ENCODE measurements around the gene TLE7. TPM values are rescaled to one million over a fixed set of nuclear protein-coding genes. Genes with fewer than 3 reads are reported as not detected.

TLE7 gene
- total and polyA plus RNA-seq, 2 donors from 2014 or later: not detected

DNA sequence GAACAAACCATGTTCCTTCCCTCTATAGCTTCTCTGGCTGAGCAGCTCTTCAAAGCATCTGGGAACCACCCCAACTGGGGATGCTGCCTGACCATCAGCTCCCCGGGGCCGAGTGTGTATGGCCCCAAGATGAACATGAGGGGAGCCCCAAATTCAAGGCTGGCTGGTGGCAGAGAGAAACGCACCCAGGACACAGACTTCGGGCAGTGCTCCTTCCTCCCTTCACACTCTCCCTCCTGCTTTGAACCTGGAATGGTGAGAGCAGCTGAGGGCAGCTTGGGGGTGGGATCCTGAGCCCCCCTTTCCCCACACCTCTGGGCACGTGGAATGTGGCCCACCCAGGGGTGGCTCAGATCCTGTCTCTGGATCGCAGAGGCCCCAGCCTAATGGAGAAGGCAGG lies 17.2 kb downstream of the TLE7 start:
- FAIRE-seq (no peak), DNase-seq (no peak)
- intact Hi-C loops (cut with DNase I): no loop called here
- Histone ChIP-seq H3K27ac (ENCODE audit: low read depth in 2 of 2, low read length in 2 of 2) (no peak overlapping the region), H3K4me1 (ENCODE audit: control insufficient read depth in 2 of 3, insufficient read depth in 2 of 3, low read depth in 1 of 3, low read length in 3 of 3) (no peaks in the 10 kb centered on the region), H3K27me3 (ENCODE audit: control insufficient read depth, insufficient read depth, low read length) (no peaks in the 10 kb centered on the region), H3K9ac (ENCODE audit: low read length in 3 of 3) (no peak overlapping the region), H3K4me3 (ENCODE audit: low read length in 3 of 3) (no peak overlapping the region), H3K9me3 (ENCODE audit: control insufficient read depth in 2 of 3, insufficient read depth in 1 of 3, low read length in 3 of 3) (peaks cover 0 to 4% (median 3%) of the 10 kb centered on the region in 3 donors), H3K36me3 (ENCODE audit: control insufficient read depth in 2 of 3, insufficient read depth in 3 of 3, low read length in 3 of 3) (no peaks in the 10 kb centered on the region)
- TF ChIP-seq, protein P1, sequence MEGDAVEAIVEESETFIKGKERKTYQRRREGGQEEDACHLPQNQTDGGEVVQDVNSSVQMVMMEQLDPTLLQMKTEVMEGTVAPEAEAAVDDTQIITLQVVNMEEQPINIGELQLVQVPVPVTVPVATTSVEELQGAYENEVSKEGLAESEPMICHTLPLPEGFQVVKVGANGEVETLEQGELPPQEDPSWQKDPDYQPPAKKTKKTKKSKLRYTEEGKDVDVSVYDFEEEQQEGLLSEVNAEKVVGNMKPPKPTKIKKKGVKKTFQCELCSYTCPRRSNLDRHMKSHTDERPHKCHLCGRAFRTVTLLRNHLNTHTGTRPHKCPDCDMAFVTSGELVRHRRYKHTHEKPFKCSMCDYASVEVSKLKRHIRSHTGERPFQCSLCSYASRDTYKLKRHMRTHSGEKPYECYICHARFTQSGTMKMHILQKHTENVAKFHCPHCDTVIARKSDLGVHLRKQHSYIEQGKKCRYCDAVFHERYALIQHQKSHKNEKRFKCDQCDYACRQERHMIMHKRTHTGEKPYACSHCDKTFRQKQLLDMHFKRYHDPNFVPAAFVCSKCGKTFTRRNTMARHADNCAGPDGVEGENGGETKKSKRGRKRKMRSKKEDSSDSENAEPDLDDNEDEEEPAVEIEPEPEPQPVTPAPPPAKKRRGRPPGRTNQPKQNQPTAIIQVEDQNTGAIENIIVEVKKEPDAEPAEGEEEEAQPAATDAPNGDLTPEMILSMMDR (IDR thresholded peaks at IDR 0.05; ENCODE audit: borderline replicate concordance, extremely low read depth, insufficient read depth): no peak

DNA sequence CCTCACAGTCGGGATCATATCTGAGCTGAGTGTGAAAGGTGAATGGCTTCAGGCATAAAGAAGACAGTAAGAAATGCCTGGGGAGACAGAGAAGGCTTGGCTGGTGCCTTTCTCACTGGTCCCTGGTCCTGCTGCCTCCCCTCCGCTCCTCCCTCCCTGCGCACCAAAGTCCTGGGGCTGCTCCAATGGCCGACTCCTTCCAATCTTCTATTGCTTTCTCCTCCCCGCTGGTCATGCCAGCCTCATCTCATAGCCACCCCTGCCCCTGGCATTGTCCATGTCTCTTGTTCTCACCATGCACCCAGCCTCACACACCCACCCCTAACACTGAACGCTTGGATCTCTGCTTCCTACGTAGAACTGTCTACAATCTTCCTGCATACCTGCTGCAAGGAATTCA lies 18.0 kb downstream of the TLE7 start:
- FAIRE-seq (no peak), DNase-seq (no peak)
- H3K4me1 ChIP-seq (ENCODE audit: control insufficient read depth in 2 of 3, insufficient read depth in 2 of 3, low read depth in 1 of 3, low read length in 3 of 3): no peaks in the 10 kb centered on the region
- intact Hi-C loops (cut with DNase I): no loop called here
- no peak overlapping the region for H3K4me3 ChIP-seq (ENCODE audit: low read length in 3 of 3)
- TF ChIP-seq, protein P1 (IDR thresholded peaks at IDR 0.05; ENCODE audit: borderline replicate concordance, extremely low read depth, insufficient read depth): no peak
- H3K27ac ChIP-seq (ENCODE audit: low read depth in 2 of 2, low read length in 2 of 2): no peak overlapping the region
- no peak overlapping the region for H3K9ac ChIP-seq (ENCODE audit: low read length in 3 of 3)
- H3K36me3 ChIP-seq (ENCODE audit: control insufficient read depth in 2 of 3, insufficient read depth in 3 of 3, low read length in 3 of 3): no peaks in the 10 kb centered on the region
- H3K9me3 ChIP-seq (ENCODE audit: control insufficient read depth in 2 of 3, insufficient read depth in 1 of 3, low read length in 3 of 3): peaks cover 0 to 4% (median 3%) of the 10 kb centered on the region in 3 donors
- no peaks in the 10 kb centered on the region for H3K27me3 ChIP-seq (ENCODE audit: control insufficient read depth, insufficient read depth, low read length)

DNA sequence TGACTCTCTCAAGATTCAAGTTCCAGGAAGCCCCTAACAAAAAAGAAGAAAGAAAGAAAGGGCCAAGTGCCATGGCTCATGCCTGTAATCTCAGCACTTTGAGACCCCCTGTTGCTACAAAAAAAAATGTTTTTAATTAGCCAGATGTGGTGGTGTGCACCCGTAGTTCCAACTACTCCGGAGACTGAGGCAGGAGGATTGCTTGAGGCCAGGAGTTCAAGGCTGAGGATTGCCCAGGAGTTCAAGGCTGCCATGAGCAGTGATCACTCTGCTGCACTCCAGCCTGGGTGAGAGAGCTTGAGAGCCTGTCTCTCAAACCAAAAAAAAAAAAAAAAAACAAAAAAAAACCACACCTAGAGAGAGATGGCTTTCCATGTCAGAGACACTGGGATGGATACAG lies 18.8 kb downstream of the TLE7 start:
- TF ChIP-seq, protein P1 (IDR thresholded peaks at IDR 0.05; ENCODE audit: borderline replicate concordance, extremely low read depth, insufficient read depth): no peak
- H3K27me3 ChIP-seq (ENCODE audit: control insufficient read depth, insufficient read depth, low read length): no peaks in the 10 kb centered on the region

DNA sequence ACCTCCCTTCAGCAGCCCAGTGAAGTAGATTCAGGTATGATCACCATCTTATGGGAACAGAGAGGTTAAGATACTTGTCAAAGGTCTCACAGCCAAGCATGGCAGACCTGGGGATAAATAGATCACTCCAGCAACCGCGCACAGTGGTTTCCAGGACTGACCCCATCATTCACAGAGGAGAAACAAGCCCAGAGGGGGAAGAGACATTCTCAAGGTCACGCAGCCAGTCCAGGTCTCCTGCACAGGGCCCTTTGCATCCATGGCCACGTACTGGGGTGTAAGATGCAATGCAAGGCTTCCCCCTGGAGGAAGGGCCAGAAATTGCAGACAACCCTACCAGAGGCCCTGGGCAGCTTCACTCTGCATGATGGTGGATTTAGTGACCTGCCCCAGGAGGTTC lies 19.9 kb downstream of the TLE7 start:
- Histone ChIP-seq H3K9me3 (ENCODE audit: control insufficient read depth in 2 of 3, insufficient read depth in 1 of 3, low read length in 3 of 3) (no peaks in the 10 kb centered on the region), H3K27ac (ENCODE audit: low read depth in 2 of 2, low read length in 2 of 2) (no peak overlapping the region), H3K27me3 (ENCODE audit: control insufficient read depth, insufficient read depth, low read length) (no peaks in the 10 kb centered on the region), H3K9ac (ENCODE audit: low read length in 3 of 3) (no peak overlapping the region), H3K36me3 (ENCODE audit: control insufficient read depth in 2 of 3, insufficient read depth in 3 of 3, low read length in 3 of 3) (no peaks in the 10 kb centered on the region), H3K4me1 (ENCODE audit: control insufficient read depth in 2 of 3, insufficient read depth in 2 of 3, low read depth in 1 of 3, low read length in 3 of 3) (no peaks in the 10 kb centered on the region), H3K4me3 (ENCODE audit: low read length in 3 of 3) (no peak overlapping the region)
- no peak for FAIRE-seq
- no peak for DNase-seq
- intact Hi-C loops (cut with DNase I): no loop called here
- TF ChIP-seq, protein P1 (IDR thresholded peaks at IDR 0.05; ENCODE audit: borderline replicate concordance, extremely low read depth, insufficient read depth): no peak

More for the DNA sequence above, 18.8 kb downstream of the TLE7 start:
- FAIRE-seq (no peak), DNase-seq (no peak)
- no peak overlapping the region for H3K9ac ChIP-seq (ENCODE audit: low read length in 3 of 3)
- no peaks in the 10 kb centered on the region for H3K9me3 ChIP-seq (ENCODE audit: control insufficient read depth in 2 of 3, insufficient read depth in 1 of 3, low read length in 3 of 3)
- H3K27ac ChIP-seq (ENCODE audit: low read depth in 2 of 2, low read length in 2 of 2): no peak overlapping the region
- intact Hi-C loops (cut with DNase I): no loop called here
- H3K36me3 ChIP-seq (ENCODE audit: control insufficient read depth in 2 of 3, insufficient read depth in 3 of 3, low read length in 3 of 3): no peaks in the 10 kb centered on the region
- H3K4me3 ChIP-seq (ENCODE audit: low read length in 3 of 3): no peak overlapping the region
- no peaks in the 10 kb centered on the region for H3K4me1 ChIP-seq (ENCODE audit: control insufficient read depth in 2 of 3, insufficient read depth in 2 of 3, low read depth in 1 of 3, low read length in 3 of 3)

Measured in kidney (tissue), 14 donors.